HUES6 (cell line): ENCODE data around the gene PATE3.

Source experiments
- H3K27ac ChIP-seq: 2 replicates; pipeline ENCODE4 v1.7.0; 2013; ENCODE audit warnings: low read depth, mild to moderate bottlenecking, low read length, inconsistent platforms
- H3K27me3 ChIP-seq: 2 replicates; pipeline ENCODE4 v1.6.1; 2013; ENCODE audit warnings: low read length; ENCODE audit not compliant: control insufficient read depth, insufficient read depth
- H3K36me3 ChIP-seq: 2 replicates; pipeline ENCODE4 v1.6.1; 2013; ENCODE audit warnings: low read length; ENCODE audit not compliant: control insufficient read depth, insufficient read depth
- H3K4me1 ChIP-seq: 2 replicates; pipeline ENCODE4 v1.6.1; 2013; ENCODE audit warnings: low read length; ENCODE audit not compliant: control insufficient read depth, insufficient read depth
- H3K4me3 ChIP-seq: 2 replicates; pipeline ENCODE4 v1.5.1; 2013; ENCODE audit warnings: low read depth, low read length
- H3K9ac ChIP-seq: one replicate; pipeline ENCODE4 v1.6.1; 2013; ENCODE audit warnings: mild to moderate bottlenecking, low read length
- H3K9me3 ChIP-seq: 2 replicates; pipeline ENCODE4 v1.6.1; 2013; ENCODE audit warnings: low read depth, low read length; ENCODE audit not compliant: control insufficient read depth, insufficient read depth

The PATE3 gene

DNA sequence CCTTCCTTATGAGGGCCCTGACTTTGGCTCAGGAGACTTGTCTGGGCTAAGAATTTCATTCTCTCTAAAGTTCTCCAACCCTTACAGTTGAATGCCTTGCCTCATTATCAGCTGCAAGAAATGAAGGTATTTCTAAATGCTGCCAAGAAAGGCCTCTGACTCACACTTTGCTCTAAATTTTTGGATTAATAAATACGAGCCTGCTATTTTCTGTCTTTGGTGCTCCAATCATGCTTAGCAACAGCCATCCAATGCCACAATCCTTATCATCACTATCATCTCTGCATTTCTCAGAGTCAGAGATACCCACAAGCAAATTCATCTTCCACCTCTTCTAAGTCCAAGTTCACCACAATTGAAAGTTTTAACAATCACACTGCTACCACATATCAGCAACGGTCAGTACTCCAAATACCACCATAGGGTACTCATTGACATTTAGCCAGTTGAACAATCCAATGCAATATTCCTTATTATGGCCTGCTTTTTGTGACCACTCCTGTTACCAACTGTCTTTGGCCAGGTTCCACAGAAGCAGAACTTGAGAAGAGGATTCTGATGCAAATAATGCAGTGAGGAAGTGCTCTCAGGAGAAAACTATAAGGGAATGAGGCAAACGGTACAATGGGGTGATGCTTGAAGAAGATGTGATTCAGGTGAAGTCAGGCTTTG is 15.0 kb upstream of the PATE3 start:
- Histone ChIP-seq H3K4me3 (no peak overlapping the region), H3K9ac (no peak overlapping the region), H3K9me3 (no peaks in the 10 kb centered on the region), H3K27me3 (0 out of 2 replicates have a peak, but pooled peaks cover 7% of the 10 kb centered on the region), H3K36me3 (no peaks in the 10 kb centered on the region), H3K27ac (no peak overlapping the region), H3K4me1 (no peaks in the 10 kb centered on the region)

DNA sequence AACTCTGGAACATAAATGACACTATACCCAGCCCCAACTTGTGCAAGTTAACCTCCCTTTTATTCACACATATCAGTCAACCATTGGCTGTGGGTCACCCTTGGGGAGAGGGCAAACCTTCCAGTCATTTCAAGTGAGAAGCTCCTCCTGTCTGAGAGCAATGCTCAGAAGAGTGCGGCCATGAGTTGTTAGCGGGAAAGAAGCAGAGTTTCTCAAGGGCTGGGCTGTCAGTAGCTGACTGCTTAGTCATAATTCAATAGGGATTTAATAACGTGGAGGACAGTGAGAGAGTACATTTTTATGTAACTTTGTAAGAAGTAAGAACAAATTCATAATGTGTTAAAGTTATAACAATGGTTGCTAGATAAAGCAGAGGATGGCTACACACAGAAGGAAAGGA is 14.4 kb upstream of the PATE3 start:
- Histone ChIP-seq H3K4me1 (no peaks in the 10 kb centered on the region), H3K36me3 (no peaks in the 10 kb centered on the region), H3K9ac (no peak overlapping the region), H3K9me3 (no peaks in the 10 kb centered on the region), H3K4me3 (no peak overlapping the region), H3K27me3 (0 out of 2 replicates have a peak, but pooled peaks cover 7% of the 10 kb centered on the region), H3K27ac (no peak overlapping the region)

DNA sequence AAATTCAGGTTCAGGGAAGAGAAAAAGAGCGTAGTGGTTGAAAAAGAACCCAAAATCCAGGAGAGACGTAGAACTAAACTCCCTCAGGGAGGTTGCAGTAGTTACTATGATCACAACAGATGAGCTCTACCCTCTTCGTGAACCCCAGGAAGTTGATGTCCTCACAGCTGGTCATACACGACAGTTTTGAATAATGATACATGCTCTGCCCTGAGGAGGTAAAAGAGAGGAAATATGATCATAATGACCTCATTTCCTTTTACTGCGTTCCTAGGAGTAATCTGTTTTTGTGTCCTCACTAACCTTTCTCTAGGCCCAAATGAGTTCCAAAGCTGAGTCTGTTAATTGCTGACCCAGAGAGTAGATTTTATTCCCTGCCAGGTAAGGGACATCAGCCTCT is 10.6 kb upstream of the PATE3 start:
- Histone ChIP-seq H3K9ac (no peak overlapping the region), H3K4me3 (no peak overlapping the region), H3K36me3 (no peaks in the 10 kb centered on the region), H3K27ac (no peak overlapping the region), H3K9me3 (no peaks in the 10 kb centered on the region), H3K4me1 (no peaks in the 10 kb centered on the region), H3K27me3 (peaks cover 6% of the 10 kb centered on the region)

DNA sequence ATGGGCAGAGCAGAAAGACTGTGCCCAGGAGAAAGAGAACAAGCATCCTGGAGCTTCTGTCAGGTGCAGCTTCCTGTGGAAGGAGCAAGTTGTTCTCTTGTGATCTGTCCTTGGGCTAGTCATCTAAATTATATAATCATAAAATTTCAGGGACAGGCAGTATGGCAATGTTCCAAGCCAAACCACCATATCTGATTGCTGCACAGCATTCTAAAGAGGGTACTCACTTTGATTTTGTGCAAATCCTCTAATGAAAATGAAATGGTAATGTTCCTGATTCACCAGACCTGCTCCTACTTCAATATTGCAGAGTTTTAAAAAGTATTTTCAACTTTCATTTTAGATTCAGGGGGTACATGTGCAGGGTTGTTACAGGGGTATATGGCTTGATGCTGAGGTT is 9.2 kb upstream of the PATE3 start, which contains the start of gene PATE2:
PATE2 (minus strand) TSS at position 101 of the 400 bp plus-strand sequence; CDS start at position 46, 55 bp downstream.
- no peak within 1 kb of the TSS for H3K27ac ChIP-seq
- peaks cover 6% of the 10 kb centered on the region for H3K27me3 ChIP-seq
- no peaks in the 10 kb centered on the region for H3K9me3 ChIP-seq
- H3K4me3 ChIP-seq = no peak within 1 kb of the TSS
- no peaks in the 10 kb centered on the region for H3K36me3 ChIP-seq
- H3K9ac ChIP-seq = no peak within 1 kb of the TSS
- no peaks in the 10 kb centered on the region for H3K4me1 ChIP-seq

DNA sequence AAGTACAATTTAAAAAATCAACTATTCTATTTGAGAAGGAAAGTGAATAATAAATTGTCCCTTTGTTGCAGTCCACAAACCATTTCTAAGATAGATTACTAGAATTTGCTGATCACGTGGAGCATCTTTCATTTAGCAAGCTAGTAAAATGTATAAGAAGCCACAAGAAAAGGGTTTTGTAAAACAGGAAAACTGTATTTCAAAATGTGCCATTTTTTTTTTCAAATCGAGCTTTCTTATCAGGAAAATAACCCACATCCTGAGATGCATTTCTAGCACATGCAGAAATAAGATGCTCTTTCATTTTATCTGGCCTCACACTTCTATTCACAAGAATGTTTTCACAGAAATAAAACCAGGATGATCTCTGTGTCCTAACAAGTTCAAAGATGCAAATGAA is 3.2 kb upstream of the PATE3 start:
- H3K4me1 ChIP-seq = no peaks in the 10 kb centered on the region
- no peak overlapping the region for H3K4me3 ChIP-seq
- no peak overlapping the region for H3K27ac ChIP-seq
- no peaks in the 10 kb centered on the region for H3K36me3 ChIP-seq
- no peaks in the 10 kb centered on the region for H3K27me3 ChIP-seq
- H3K9ac ChIP-seq = no peak overlapping the region
- no peaks in the 10 kb centered on the region for H3K9me3 ChIP-seq

DNA sequence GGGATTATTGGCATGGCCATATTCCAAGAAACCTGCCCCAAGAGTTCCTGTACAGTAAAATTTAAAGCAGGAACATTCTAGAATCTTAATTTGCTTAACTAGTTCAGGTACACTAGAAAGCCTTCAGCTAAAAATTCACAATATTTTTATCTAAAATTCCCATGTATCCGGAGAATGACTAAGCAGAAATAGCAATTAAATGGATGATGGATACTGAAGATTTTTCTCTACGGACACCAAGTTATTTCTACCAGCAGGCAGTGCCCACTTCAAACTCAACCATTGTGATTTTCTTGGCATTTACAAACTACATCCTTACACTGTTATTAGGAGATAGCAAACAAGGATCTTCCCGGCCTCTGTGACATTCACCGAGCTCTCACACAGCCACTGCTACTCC is 2.9 kb downstream of the PATE3 start:
- no peaks in the 10 kb centered on the region for H3K36me3 ChIP-seq

DNA sequence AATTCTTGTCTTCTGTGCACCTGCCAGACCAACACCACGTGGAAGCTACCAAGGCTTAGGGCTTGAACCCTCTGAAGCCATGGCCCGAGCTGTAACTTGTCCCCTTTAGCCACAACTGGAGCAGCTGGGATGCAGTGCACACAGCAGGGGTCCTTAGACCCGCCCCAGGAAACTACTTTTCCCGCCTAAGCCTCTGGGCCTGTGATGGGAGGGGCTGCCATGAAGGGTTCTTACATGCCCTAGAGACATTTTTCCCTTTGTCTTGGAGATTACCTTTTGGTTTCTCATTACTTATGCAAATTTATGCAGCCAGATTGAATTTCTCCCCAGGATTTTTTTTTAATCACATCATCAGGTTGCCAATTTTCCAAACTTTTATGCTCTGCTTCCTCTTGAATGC is 9.7 kb downstream of the PATE3 start:
- Histone ChIP-seq H3K4me1 (peaks cover 8% of the 10 kb centered on the region; the same call in 1 of the 2 replicates), H3K9ac (no peak overlapping the region), H3K27me3 (no peaks in the 10 kb centered on the region), H3K36me3 (no peaks in the 10 kb centered on the region), H3K4me3 (no peak overlapping the region), H3K9me3 (peaks cover 21% of the 10 kb centered on the region; the same call in 1 of the 2 replicates), H3K27ac (no peak overlapping the region; the same call in 1 of the 2 replicates)

More for the DNA sequence above, 2.9 kb downstream of the PATE3 start:
- Histone ChIP-seq H3K4me1 (no peaks in the 10 kb centered on the region), H3K9ac (no peak overlapping the region), H3K27me3 (no peaks in the 10 kb centered on the region), H3K9me3 (peaks cover 11% of the 10 kb centered on the region; the same call in 1 of the 2 replicates), H3K4me3 (no peak overlapping the region), H3K27ac (no peak overlapping the region)

DNA sequence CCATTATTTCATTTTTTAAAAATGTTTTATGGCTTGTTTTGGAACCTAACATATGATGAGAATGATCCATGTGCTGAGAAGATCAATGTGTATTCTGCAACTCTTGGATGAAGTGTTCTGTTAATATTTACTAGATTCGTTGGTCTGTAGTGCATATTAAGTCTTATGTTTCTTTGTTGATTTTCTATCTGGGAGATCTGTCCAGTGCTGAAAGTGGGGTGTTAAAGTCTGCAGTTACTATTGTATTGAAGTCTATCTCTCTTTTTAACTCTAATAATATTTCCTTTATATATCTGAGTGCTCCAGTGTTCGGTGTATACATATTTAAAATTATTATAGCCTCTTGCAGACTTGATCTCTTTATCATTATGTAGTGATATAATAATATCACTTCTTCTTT is 11.9 kb downstream of the PATE3 start:
- Histone ChIP-seq H3K4me1 (peaks cover 8% of the 10 kb centered on the region; the same call in 1 of the 2 replicates), H3K9ac (no peak overlapping the region), H3K27ac (no peak overlapping the region), H3K9me3 (peaks cover 19% of the 10 kb centered on the region), H3K4me3 (no peak overlapping the region), H3K36me3 (no peaks in the 10 kb centered on the region), H3K27me3 (no peaks in the 10 kb centered on the region)

DNA sequence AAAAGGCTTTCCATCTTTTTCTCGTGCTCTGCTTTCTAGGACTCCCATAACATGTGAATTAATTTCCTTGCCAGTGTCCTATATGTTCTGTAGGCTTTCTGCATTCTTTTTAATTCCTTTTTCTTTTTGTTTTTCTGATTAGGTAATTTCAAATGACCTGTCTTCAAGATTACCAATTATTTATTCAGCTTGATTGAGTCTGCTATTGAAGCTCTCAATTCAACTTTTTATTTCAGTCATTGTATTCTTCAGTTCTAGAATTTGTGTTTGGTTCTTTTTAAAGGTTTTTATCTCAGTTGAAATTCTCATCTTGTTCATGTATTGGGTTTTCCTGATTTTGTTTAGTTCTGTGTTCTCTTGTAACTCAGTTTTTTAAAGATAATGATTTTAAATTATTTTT is 14.5 kb downstream of the PATE3 start:
- H3K9me3 ChIP-seq = peaks cover 18% of the 10 kb centered on the region
- no peak overlapping the region for H3K9ac ChIP-seq
- H3K27me3 ChIP-seq = no peaks in the 10 kb centered on the region
- H3K4me1 ChIP-seq = peaks cover 8% of the 10 kb centered on the region; the same call in 1 of the 2 replicates
- no peak overlapping the region for H3K27ac ChIP-seq
- no peaks in the 10 kb centered on the region for H3K36me3 ChIP-seq
- H3K4me3 ChIP-seq = no peak overlapping the region

DNA sequence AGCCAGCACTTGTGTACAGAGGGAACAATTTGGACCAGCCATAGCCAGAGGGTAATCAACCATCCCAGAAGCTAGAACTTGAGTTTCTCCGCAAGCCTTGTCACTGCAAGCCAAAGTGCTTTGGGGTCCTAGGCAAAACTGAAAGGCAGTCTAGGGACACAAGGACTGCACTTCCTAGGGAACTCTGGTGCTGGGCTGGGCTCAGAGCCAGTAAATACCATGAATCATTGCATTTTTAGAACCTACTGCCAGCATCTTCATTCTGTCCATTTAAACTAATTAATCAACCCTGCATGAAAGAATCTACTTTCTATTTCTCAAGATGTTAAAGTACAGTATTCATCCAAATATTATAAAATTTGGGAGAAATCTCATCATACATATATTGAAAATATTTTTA is 20.0 kb downstream of the PATE3 start:
- no peak overlapping the region for H3K9ac ChIP-seq
- H3K9me3 ChIP-seq = peaks cover 6% of the 10 kb centered on the region
- no peak overlapping the region for H3K4me3 ChIP-seq
- H3K36me3 ChIP-seq = no peaks in the 10 kb centered on the region
- H3K27me3 ChIP-seq = no peaks in the 10 kb centered on the region
- no peak overlapping the region for H3K27ac ChIP-seq
- no peaks in the 10 kb centered on the region for H3K4me1 ChIP-seq

DNA sequence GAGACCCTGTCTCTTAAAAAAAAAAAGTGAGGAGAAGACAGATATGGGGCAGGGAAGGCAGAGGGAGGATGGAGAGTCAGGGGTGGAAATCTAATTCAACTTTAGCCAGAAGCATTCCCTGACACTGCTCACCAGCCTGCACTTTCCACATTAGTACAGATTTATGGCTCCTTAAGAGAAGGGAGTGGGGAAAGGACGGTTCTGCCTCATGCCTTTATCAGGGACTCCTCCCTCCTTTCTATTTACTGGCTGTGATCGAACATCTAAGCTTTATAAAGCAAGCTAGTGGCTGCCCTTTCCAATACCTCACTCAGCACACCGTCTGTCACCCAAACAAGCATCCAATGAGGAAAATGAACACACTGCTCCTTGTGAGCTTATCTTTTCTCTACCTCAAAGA is 45.1 kb downstream of the PATE3 start, which contains the start of gene PATE4:
PATE4 (plus strand) TSS at position 301 of the 400 bp plus-strand sequence; CDS start at position 345, 44 bp downstream.
- Histone ChIP-seq H3K27ac (no peak within 1 kb of the TSS), H3K9me3 (no peaks in the 10 kb centered on the region; the same call in 1 of the 2 replicates), H3K27me3 (no peaks in the 10 kb centered on the region), H3K4me1 (no peaks in the 10 kb centered on the region), H3K9ac (no peak within 1 kb of the TSS), H3K36me3 (no peaks in the 10 kb centered on the region), H3K4me3 (no peak within 1 kb of the TSS)
